HepG2 (cell line): ENCODE data around the gene NSUN3. TPM values are rescaled to one million over a fixed set of nuclear protein-coding genes. Genes with fewer than 3 reads are reported as not detected.

ENCODE experiments used
- CENPX ChIP-seq: sonication (generic); formaldehyde crosslinking; IDR thresholded peaks from 2 replicates; pipeline ENCODE4 v1.9.0; 2021; ENCODE audit warnings: mild to moderate bottlenecking, missing genetic modification reagents, moderate library complexity
- CHCHD3 ChIP-seq: sonication (generic); formaldehyde crosslinking; IDR thresholded peaks from 2 replicates; pipeline ENCODE4 v1.8.0; 2022; ENCODE audit warnings: mild to moderate bottlenecking, missing genetic modification reagents, moderate library complexity
- FOXO1 ChIP-seq: sonication (generic); formaldehyde crosslinking; IDR thresholded peaks from 2 replicates; pipeline ENCODE4 v1.4.0; 2020; ENCODE audit warnings: missing genetic modification reagents
- IRF2 ChIP-seq: IDR thresholded peaks from 2 replicates; pipeline ENCODE4 v1.6.1; 2018; ENCODE audit warnings: missing genetic modification reagents, missing compliant biosample characterization
- POLR2G ChIP-seq: fragments of 200-400 bp; formaldehyde crosslinking; IDR thresholded peaks from 2 replicates; pipeline ENCODE4 v1.6.1; 2018; ENCODE audit warnings: mild to moderate bottlenecking, low read depth, low read length, moderate library complexity
- TGIF2 ChIP-seq: IDR thresholded peaks from 2 replicates; pipeline ENCODE4 v1.6.1; 2016; ENCODE audit warnings: control low read depth, missing compliant biosample characterization
- THYN1 ChIP-seq: sonication (generic); formaldehyde crosslinking; IDR thresholded peaks from 2 replicates; pipeline ENCODE4 v1.8.1; 2023; ENCODE audit warnings: low read depth, mild to moderate bottlenecking, moderate library complexity, missing genetic modification reagents, borderline replicate concordance
- U2AF1 ChIP-seq: fragments of 200-400 bp; formaldehyde crosslinking; optimal IDR thresholded peaks from 2 replicates; pipeline ENCODE3; 2017; ENCODE audit warnings: mild to moderate bottlenecking, low read depth, low read length
- ZC3H13 ChIP-seq: sonication (generic); formaldehyde crosslinking; IDR thresholded peaks from 2 replicates; pipeline ENCODE4 v1.8.1; 2023; ENCODE audit warnings: mild to moderate bottlenecking, missing genetic modification reagents, moderate library complexity
- ZFX ChIP-seq: sonication (generic); formaldehyde crosslinking; IDR thresholded peaks from 2 replicates; pipeline ENCODE4 v1.4.0; 2020; ENCODE audit warnings: mild to moderate bottlenecking, low read depth, missing genetic modification reagents, moderate library complexity
- ZKSCAN8 ChIP-seq: IDR thresholded peaks from 2 replicates; pipeline ENCODE4 v1.6.1; 2016; ENCODE audit warnings: borderline replicate concordance, missing genetic modification reagents, missing compliant biosample characterization
- ZNF333 ChIP-seq: sonication (generic); formaldehyde crosslinking; IDR thresholded peaks from 2 replicates; pipeline ENCODE4 v1.4.0; 2020; ENCODE audit warnings: mild to moderate bottlenecking, missing genetic modification reagents, borderline replicate concordance
- ZNF33A ChIP-seq: sonication (generic); formaldehyde crosslinking; IDR thresholded peaks from 2 replicates; pipeline ENCODE4 v1.5.1; 2020; ENCODE audit warnings: missing genetic modification reagents, mild to moderate bottlenecking, moderate library complexity, borderline replicate concordance
- ZNF44 ChIP-seq: sonication (generic); formaldehyde crosslinking; IDR thresholded peaks from 2 replicates; pipeline ENCODE4 v1.5.1; 2020; ENCODE audit warnings: mild to moderate bottlenecking, missing genetic modification reagents
- ZNF446 ChIP-seq: sonication (generic); formaldehyde crosslinking; IDR thresholded peaks from 2 replicates; pipeline ENCODE4 v1.5.0; 2020; ENCODE audit warnings: mild to moderate bottlenecking, missing genetic modification reagents
- ZNF768 ChIP-seq: sonication (generic); formaldehyde crosslinking; IDR thresholded peaks from 2 replicates; pipeline ENCODE4 v1.4.0; 2020; ENCODE audit warnings: missing genetic modification reagents
- ZNF841 ChIP-seq: sonication (generic); formaldehyde crosslinking; IDR thresholded peaks from 2 replicates; pipeline ENCODE4 v1.8.1; 2023; ENCODE audit warnings: missing genetic modification reagents, borderline replicate concordance
- ZSCAN31 ChIP-seq: sonication (generic); formaldehyde crosslinking; IDR thresholded peaks from 2 replicates; pipeline ENCODE4 v1.5.0; 2020; ENCODE audit warnings: low read depth, mild to moderate bottlenecking, missing genetic modification reagents
- polyA plus RNA-seq, 8 experiments: library from polyadenylated mRNA; depleted of rRNA in 3 of 8; stranded (reverse) in 7 of 8; unstranded in 1 of 8; fragments of >200 nt; fragmentation: Illumina TruSeq in 4 of 8; extraction: Trizol in 4 of 8; gene quantifications; 2 replicates each; pipeline versions ENCODE4 v1.2.1 to v1.2.3, GENCODE V29; 2011 to 2016; ENCODE audit warnings: low read depth in 4 of 8, missing spikeins in 1 of 8, mixed read lengths in 1 of 8; ENCODE audit not compliant: insufficient read depth in 1 of 8
- total RNA-seq, 5 experiments: library from RNA; depleted of rRNA; stranded (reverse); fragments of >200 nt; fragmentation: Illumina TruSeq; extraction: Trizol; gene quantifications; 2 replicates each; pipeline ENCODE4 v1.2.3, GENCODE V29; 2016; ENCODE audit warnings: low read depth in 1 of 5
- TF ChIP-seq, protein P1 (sequence below): sonication (generic); formaldehyde crosslinking; IDR thresholded peaks from 2 replicates; pipeline ENCODE4 v1.4.0; 2020; ENCODE audit warnings: mild to moderate bottlenecking, missing genetic modification reagents
- TF ChIP-seq, protein P2 (sequence below): sonication (generic); formaldehyde crosslinking; IDR thresholded peaks from 2 replicates; pipeline ENCODE4 v1.4.0; 2020; ENCODE audit warnings: mild to moderate bottlenecking, missing genetic modification reagents
- TF ChIP-seq, protein P3 (sequence below): sonication (generic); formaldehyde crosslinking; IDR thresholded peaks from 2 replicates; pipeline ENCODE4 v1.4.0; 2020; ENCODE audit warnings: mild to moderate bottlenecking, low read depth, missing genetic modification reagents

The NSUN3 gene
- total and polyA plus RNA-seq, 2 of the 13 experiments (the other 11 are each of a cell fraction or from before 2014, with no cell fraction given) = 3.2 to 10.6 TPM

DNA sequence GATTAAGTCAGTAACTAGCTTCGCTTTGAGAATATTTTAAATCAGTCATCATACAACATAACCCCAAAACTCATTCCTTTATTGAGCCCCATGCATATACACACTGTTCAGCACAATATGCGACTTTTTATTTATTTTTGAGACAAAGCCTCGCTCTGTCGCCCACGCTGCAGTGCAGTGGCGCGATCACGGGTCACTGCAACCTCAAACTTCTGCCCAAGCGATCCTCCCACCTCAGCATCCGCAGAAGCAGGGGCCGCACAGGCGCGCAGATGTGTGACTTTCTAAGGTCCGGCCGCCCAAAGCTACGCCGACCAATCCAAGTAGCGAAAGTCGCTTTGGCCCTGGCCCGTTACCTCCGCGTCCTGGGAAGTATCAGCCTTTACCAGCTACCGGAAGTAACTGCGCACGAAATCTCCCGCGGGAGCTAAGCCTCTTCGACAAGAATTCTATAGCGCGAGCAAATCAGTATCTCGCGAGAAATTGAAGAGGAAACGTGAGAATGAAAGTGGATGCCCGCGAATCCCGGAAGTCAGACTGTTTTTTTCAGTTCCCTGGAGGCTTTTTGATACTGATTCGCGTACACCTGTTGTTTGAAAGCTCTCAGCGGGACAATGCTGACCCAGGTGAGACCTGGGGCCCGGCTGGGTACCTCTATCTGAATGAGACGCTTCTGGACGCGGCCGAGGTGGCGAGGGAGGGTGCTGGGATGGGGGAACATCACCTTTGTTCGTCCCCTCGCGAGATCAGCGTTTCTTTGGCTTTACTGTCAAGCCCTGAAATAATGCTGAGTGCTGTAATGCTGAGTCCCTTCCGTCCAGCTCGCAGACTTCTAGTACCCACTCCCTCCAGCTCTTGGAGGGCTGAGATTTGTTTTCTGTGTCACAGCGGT lies at the start of gene NSUN3, which contains the start of gene DHFR2 (continued):
- TF ChIP-seq, protein P1, sequence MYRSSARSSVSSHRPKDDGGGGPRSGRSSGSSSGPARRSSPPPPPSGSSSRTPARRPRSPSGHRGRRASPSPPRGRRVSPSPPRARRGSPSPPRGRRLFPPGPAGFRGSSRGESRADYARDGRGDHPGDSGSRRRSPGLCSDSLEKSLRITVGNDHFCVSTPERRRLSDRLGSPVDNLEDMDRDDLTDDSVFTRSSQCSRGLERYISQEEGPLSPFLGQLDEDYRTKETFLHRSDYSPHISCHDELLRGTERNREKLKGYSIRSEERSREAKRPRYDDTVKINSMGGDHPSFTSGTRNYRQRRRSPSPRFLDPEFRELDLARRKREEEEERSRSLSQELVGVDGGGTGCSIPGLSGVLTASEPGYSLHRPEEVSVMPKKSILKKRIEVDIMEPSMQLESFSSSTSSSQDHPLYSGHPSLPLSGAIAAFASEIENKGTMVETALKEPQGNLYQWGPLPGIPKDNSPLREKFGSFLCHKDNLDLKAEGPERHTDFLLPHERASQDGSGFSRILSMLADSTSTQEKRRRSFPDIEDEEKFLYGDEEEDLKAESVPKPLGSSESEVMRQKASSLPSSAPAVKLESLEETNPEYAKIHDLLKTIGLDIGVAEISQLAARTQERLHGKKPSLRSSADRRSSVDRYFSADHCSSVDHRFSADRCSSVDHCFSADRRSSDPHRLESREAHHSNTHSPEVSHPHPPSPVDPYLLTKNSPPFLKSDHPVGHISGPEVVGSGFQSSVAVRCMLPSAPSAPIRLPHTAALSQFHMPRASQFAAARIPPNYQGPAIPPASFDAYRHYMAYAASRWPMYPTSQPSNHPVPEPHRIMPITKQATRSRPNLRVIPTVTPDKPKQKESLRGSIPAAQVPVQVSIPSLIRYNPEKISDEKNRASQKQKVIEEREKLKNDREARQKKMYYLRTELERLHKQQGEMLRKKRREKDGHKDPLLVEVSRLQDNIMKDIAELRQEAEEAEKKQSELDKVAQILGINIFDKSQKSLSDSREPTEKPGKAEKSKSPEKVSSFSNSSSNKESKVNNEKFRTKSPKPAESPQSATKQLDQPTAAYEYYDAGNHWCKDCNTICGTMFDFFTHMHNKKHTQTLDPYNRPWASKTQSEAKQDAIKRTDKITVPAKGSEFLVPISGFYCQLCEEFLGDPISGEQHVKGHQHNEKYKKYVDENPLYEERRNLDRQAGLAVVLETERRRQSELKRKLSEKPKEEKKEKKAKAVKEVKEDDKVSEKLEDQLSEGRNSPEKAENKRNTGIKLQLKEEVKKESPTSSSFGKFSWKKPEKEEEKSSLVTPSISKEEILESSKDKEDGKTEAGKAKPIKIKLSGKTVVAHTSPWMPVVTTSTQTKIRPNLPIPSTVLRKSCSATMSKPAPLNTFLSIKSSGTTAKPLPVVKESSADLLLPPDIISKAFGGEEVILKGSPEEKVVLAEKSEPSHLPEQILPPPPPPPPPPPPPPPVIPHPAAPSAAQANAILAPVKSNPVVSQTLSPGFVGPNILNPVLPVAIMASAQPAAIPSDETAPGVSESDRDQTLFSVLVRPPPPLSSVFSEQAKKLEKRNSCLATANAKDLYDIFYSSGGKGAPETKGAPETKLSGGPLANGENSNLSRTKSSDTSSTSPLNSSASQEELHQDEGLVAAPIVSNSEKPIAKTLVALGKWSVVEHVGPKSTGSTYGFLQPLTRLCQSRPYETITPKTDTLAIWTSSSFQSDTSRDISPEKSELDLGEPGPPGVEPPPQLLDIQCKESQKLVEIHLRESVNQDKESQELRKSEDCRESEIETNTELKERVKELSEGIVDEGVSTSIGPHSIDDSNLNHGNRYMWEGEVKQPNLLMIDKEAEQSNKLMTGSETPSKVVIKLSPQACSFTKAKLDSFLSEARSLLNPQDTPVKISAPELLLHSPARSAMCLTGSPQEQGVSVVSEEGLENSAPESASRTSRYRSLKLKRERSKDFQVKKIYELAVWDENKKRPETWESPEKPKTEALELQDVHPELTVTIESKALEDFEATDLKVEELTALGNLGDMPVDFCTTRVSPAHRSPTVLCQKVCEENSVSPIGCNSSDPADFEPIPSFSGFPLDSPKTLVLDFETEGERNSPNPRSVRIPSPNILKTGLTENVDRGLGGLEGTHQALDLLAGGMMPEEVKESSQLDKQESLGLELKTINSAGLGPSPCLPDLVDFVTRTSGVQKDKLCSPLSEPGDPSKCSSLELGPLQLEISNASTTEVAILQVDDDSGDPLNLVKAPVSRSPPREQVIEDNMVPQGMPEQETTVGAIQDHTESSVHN = no peak
- TF ChIP-seq U2AF1 = no peak
- peak; percentile 9; the same call in 1 of the 2 replicates for TF ChIP-seq TGIF2 (CRISPR knock-in tag)
- TF ChIP-seq ZC3H13 (CRISPR knock-in tag) = no peak
- TF ChIP-seq ZNF768 (CRISPR knock-in tag) = no peak
- no peak; the same call in 1 of the 2 replicates for TF ChIP-seq ZNF44 (CRISPR knock-in tag)
- TF ChIP-seq FOXO1 (CRISPR knock-in tag) = no peak; the same call in 1 of the 2 replicates
- TF ChIP-seq CHCHD3 (CRISPR knock-in tag) = no peak
- no peak for TF ChIP-seq ZKSCAN8 (CRISPR knock-in tag)
- no peak for TF ChIP-seq ZNF446 (CRISPR knock-in tag)
- TF ChIP-seq CENPX (CRISPR knock-in tag) = no peak
- TF ChIP-seq POLR2G = peak; percentile 91
- TF ChIP-seq, protein P2, sequence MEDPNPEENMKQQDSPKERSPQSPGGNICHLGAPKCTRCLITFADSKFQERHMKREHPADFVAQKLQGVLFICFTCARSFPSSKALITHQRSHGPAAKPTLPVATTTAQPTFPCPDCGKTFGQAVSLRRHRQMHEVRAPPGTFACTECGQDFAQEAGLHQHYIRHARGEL (CRISPR knock-in tag) = no peak
- no peak for TF ChIP-seq ZNF333 (CRISPR knock-in tag)
- TF ChIP-seq ZNF33A = no peak
- TF ChIP-seq ZNF841 (CRISPR knock-in tag) = no peak
- TF ChIP-seq, protein P3, sequence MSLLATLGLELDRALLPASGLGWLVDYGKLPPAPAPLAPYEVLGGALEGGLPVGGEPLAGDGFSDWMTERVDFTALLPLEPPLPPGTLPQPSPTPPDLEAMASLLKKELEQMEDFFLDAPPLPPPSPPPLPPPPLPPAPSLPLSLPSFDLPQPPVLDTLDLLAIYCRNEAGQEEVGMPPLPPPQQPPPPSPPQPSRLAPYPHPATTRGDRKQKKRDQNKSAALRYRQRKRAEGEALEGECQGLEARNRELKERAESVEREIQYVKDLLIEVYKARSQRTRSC (CRISPR knock-in tag) = no peak
- 0 out of 2 replicates have a peak, but pooled peaks have one; percentile 48 for TF ChIP-seq THYN1 (CRISPR knock-in tag)
- TF ChIP-seq ZFX = peak; percentile 77
- TF ChIP-seq IRF2 (CRISPR knock-in tag) = peak; percentile 84
- TF ChIP-seq ZSCAN31 = no peak
